Gastrocnemius medialis (tissue), 4 donors: ENCODE data around the gene FLT1. TPM values are rescaled to one million over a fixed set of nuclear protein-coding genes. Genes with fewer than 3 reads are reported as not detected.

Experiments used
- ATAC-seq, 2 donors: fragments of 150-250 bp; one replicate each; pipeline ENCODE4 v1.9.1; 2016
- DNase-seq, 2 donors: peaks; one replicate each; pipeline ENCODE4 v3.0.0-alpha.2; 2019
- H3K27ac ChIP-seq, 4 donors: fragments of 200-600 bp; sonication (generic); 1 replicate in 1 of 4; 2 replicates in 3 of 4; pipeline ENCODE4 v1.5.1; 2016 to 2018; ENCODE audit warnings: mild to moderate bottlenecking in 2 of 4, moderate library complexity in 1 of 4
- H3K27me3 ChIP-seq, 3 donors: fragments of 200-600 bp; sonication (generic) in 2 of 3; 1 replicate in 1 of 3; 2 replicates in 2 of 3; pipeline versions ENCODE4 v1.5.1 to v1.6.0; 2016 to 2019; ENCODE audit warnings: mild to moderate bottlenecking in 1 of 3, moderate library complexity in 1 of 3
- H3K36me3 ChIP-seq, 2 donors: fragments of 200-600 bp; sonication (generic) in 1 of 2; one replicate each; pipeline ENCODE4 v1.5.1; 2017 to 2018
- H3K4me1 ChIP-seq, 2 donors: fragments of 200-600 bp; sonication (generic) in 1 of 2; one replicate each; pipeline ENCODE4 v1.5.1; 2016 to 2017; ENCODE audit warnings: mild to moderate bottlenecking in 2 of 2
- H3K4me3 ChIP-seq, 4 donors: fragments of 200-600 bp; sonication (generic) in 3 of 4; 1 replicate in 1 of 4; 2 replicates in 3 of 4; pipeline ENCODE4 v1.5.1; 2016 to 2019; ENCODE audit warnings: mild to moderate bottlenecking in 2 of 4
- H3K9me3 ChIP-seq, 3 donors: fragments of 200-600 bp; sonication (generic) in 2 of 3; 1 replicate in 1 of 3; 2 replicates in 2 of 3; pipeline ENCODE4 v1.5.1; 2016 to 2019
- POLR2A ChIP-seq, 2 donors: fragments of 450-650 bp; IDR thresholded peaks; one replicate each; pipeline ENCODE4 v1.6.1; 2017; ENCODE audit warnings: antibody characterized with exemption in 2 of 2, mild to moderate bottlenecking in 2 of 2, moderate library complexity in 2 of 2
- in situ Hi-C, 4 donors: fragments of 200-750 bp; cut with MboI; loops; one replicate each; pipeline versions ENCODE4 v1.15.0 to v1.8.0; 2017; ENCODE audit warnings: low sequenced_read_pairs in 4 of 4
- intact Hi-C: fragments of 100-400 bp; cut with DNase I; formaldehyde crosslinking; loops from one replicate; pipeline ENCODE4 v1.15.1; 2023; ENCODE audit warnings: low total_unique reads
- total RNA-seq, 4 donors: library from RNA; depleted of rRNA; stranded (reverse); fragments of >200 nt; gene quantifications; one replicate each; pipeline versions ENCODE4 v1.1.0 to v1.2.3, GENCODE V29; 2016
- TF ChIP-seq, protein P1 (sequence below), 5 experiments: fragments of 450-650 bp in 3 of 5; fragments of 200-600 bp in 2 of 5; sonication (generic) in 2 of 5; IDR thresholded peaks in 4 of 5; conservative IDR thresholded peaks in 1 of 5; 1 replicate in 4 of 5; 2 replicates in 1 of 5; pipeline ENCODE4 v1.5.1; 2016 to 2019; ENCODE audit warnings: antibody characterized with exemption in 5 of 5, mild to moderate bottlenecking in 3 of 5, moderate library complexity in 3 of 5

The FLT1 gene
- total RNA-seq, 4 donors from 2014 or later = 20.7 to 42.9 (median 29.5) TPM

DNA sequence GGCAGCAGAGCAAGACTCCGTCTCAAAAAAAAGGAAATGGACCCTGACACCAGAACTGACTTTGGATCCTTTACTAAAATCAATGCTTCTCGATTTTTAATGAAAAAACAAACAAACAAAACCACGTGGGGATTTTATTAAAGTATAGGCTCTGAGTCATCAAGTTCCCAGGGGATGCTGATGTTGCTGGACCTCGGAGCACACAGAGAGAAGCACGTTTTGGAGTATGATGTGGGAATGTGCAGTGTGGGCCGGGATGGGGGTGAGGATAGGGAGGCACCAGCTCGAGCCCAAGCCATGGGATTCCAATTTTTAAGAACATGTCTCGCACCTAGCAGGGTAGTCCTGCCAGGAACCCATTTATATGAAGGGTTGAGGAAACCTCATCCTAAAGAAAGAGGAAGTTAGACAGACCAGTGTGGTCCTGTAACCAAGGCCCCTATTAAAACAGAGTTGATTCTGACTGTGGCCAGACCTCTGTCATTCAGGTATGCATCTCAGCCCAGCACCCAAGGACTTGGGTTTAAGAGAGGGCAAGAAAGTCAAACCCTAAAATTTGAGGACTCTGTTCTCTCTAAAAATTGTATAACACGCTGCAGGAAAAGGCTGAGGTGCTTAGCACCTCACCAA lies 6.4 kb downstream of the FLT1 start:
- Histone ChIP-seq H3K4me1 (peaks cover 0 to 4% of the 10 kb centered on the region in 2 donors), H3K36me3 (no peaks in the 10 kb centered on the region), H3K9me3 (no peaks in the 10 kb centered on the region), H3K4me3 (no peak overlapping the region), H3K27me3 (peaks cover 0 to 17% (median 10%) of the 10 kb centered on the region in 3 donors), H3K27ac (peak overlapping the region in 3 of 4 donors; percentile 54 to 85 (median 82))
- intact Hi-C loops = no loop called here
- DNase-seq (no peak), ATAC-seq (no peak)
- in situ Hi-C loops = no loop called here
- TF ChIP-seq POLR2A (IDR thresholded peaks at IDR 0.05) = no peak
- TF ChIP-seq, protein P1, sequence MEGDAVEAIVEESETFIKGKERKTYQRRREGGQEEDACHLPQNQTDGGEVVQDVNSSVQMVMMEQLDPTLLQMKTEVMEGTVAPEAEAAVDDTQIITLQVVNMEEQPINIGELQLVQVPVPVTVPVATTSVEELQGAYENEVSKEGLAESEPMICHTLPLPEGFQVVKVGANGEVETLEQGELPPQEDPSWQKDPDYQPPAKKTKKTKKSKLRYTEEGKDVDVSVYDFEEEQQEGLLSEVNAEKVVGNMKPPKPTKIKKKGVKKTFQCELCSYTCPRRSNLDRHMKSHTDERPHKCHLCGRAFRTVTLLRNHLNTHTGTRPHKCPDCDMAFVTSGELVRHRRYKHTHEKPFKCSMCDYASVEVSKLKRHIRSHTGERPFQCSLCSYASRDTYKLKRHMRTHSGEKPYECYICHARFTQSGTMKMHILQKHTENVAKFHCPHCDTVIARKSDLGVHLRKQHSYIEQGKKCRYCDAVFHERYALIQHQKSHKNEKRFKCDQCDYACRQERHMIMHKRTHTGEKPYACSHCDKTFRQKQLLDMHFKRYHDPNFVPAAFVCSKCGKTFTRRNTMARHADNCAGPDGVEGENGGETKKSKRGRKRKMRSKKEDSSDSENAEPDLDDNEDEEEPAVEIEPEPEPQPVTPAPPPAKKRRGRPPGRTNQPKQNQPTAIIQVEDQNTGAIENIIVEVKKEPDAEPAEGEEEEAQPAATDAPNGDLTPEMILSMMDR (IDR thresholded peaks at IDR 0.05 in 4 of 5, conservative IDR thresholded peaks at IDR 0.05 in 1 of 5) = no peak

DNA sequence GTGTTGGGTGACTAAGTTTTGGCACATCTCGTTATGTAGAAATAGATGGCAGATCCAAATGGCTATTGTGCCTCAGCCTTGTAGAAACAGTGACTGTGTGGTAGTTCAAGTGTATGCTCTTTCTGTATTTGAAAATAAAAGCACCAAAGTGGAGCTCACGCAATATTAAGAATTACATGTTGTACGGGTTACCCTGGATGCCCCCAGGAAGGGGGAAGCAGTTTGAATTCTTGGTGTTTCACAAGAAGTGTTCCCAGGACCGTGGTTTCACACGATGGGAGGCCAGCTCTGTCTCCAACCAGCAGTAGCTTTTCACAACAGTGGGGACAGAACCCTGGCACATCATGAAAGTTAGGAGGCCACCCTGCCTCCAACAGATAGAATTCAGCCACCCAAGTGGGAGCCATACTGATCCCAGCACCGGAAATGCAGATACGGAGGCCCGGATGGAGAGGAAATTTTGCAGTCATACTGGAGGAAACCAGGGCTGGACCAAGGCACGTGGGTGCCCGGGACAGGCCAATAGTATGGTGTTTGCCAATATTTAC lies 8.9 kb downstream of the FLT1 start:
- in situ Hi-C loops (no loop called here), intact Hi-C loops (no loop called here)
- Histone ChIP-seq H3K4me1 (peaks cover 0 to 4% of the 10 kb centered on the region in 2 donors), H3K27me3 (no peaks in the 10 kb centered on the region), H3K4me3 (no peak overlapping the region), H3K27ac (no peak overlapping the region), H3K36me3 (no peaks in the 10 kb centered on the region), H3K9me3 (no peaks in the 10 kb centered on the region)
- TF ChIP-seq POLR2A (IDR thresholded peaks at IDR 0.05) = no peak
- TF ChIP-seq, protein P1 (IDR thresholded peaks at IDR 0.05 in 4 of 5, conservative IDR thresholded peaks at IDR 0.05 in 1 of 5) = no peak
- DNase-seq (no peak), ATAC-seq (no peak)

DNA sequence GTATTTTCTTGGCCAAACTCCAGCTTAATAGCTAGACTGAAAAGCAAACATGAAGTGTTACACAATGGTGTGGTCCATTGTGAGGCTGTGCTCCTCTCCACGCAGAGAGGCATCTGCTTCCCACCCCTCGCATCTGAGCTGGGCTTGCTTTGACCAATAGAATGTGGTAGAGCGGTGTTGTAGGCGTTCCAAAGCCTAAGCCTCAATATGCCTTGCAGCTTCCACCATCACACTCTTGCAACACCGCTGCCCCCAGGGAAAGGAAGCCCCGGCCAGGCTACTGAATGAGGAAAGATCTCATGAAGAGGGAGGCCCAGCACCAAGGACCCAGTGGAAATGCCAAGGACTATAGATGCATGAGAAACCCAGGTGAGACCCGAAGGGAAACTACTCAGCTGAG lies 9.4 kb downstream of the FLT1 start:
- no peak overlapping the region for H3K4me3 ChIP-seq
- H3K27me3 ChIP-seq = no peaks in the 10 kb centered on the region
- no peaks in the 10 kb centered on the region for H3K36me3 ChIP-seq
- no peaks in the 10 kb centered on the region for H3K9me3 ChIP-seq
- intact Hi-C loops (no loop called here), in situ Hi-C loops (no loop called here)
- H3K27ac ChIP-seq = no peak overlapping the region
- peaks cover 0 to 4% of the 10 kb centered on the region in 2 donors for H3K4me1 ChIP-seq
- no peak for DNase-seq
- ATAC-seq = no peak
- TF ChIP-seq, protein P1 (IDR thresholded peaks at IDR 0.05 in 4 of 5, conservative IDR thresholded peaks at IDR 0.05 in 1 of 5) = no peak
- no peak for TF ChIP-seq POLR2A (IDR thresholded peaks at IDR 0.05)

- H3K36me3 ChIP-seq = no peaks in the 10 kb centered on the region
- ATAC-seq = no peak
- in situ Hi-C loops (no loop called here), intact Hi-C loops (no loop called here)
- no peak overlapping the region for H3K27ac ChIP-seq
- H3K9me3 ChIP-seq = no peaks in the 10 kb centered on the region
- H3K4me1 ChIP-seq = peaks cover 0 to 4% of the 10 kb centered on the region in 2 donors
- TF ChIP-seq, protein P1 (IDR thresholded peaks at IDR 0.05 in 4 of 5, conservative IDR thresholded peaks at IDR 0.05 in 1 of 5) = no peak
- no peak for TF ChIP-seq POLR2A (IDR thresholded peaks at IDR 0.05)
- no peak overlapping the region for H3K4me3 ChIP-seq
- DNase-seq = no peak
- H3K27me3 ChIP-seq = no peaks in the 10 kb centered on the region
Measured at GRCh38 chr13:28485097-28485496, 9.8 kb downstream of the FLT1 start.
